Right renal pelvis (tissue), 4 donors: ENCODE measurements around the gene MYH9. TPM values are rescaled to one million over a fixed set of nuclear protein-coding genes. Genes with fewer than 3 reads are reported as not detected.

ENCODE experiments used
- DNase-seq, 4 donors: peaks; one replicate each; pipeline ENCODE4 v3.0.0-alpha.2; 2013; ENCODE audit warnings: low read depth in 4 of 4, low spot score in 3 of 4, missing footprints in 1 of 4
- polyA plus RNA-seq, 4 donors: library from polyadenylated mRNA; unstranded; fragments of 120-200 nt; gene quantifications; one replicate each; pipeline ENCODE4 v1.2.1, GENCODE V29; 2013; ENCODE audit not compliant: insufficient read length in 4 of 4

MYH9 gene
- polyA plus RNA-seq, 4 donors: 269 to 312 (median 292) TPM

- no peak for DNase-seq
Observed at GRCh38 chr22:36236388-36237319, 151.1 kb downstream of the MYH9 start.

- no peak for DNase-seq
Observed at GRCh38 chr22:36235585-36235984, 152.2 kb downstream of the MYH9 start.

GRCh38 chr22:36234919-36235318, 152.8 kb downstream of the MYH9 start:
- no peak for DNase-seq

- no peak for DNase-seq
Observed at GRCh38 chr22:36234213-36234612, 153.6 kb downstream of the MYH9 start.

GRCh38 chr22:36233796-36234195, 154.0 kb downstream of the MYH9 start:
- DNase-seq: no peak

GRCh38 chr22:36232715-36233401, 154.9 kb downstream of the MYH9 start:
- DNase-seq: no peak

Other genes with a start within 250 kb of the MYH9 start
- gene APOL3, start 227.2 kb downstream of the MYH9 start, polyA plus RNA-seq: 10 to 100 TPM; 13.3 to 17.9 (median 14.8) TPM
- 10 to 100 TPM in 1 of 4 donors, 1 to 10 TPM in 3; 6.2 to 10.5 (median 9.3) TPM for gene APOL4, start 186.2 kb downstream of the MYH9 start, polyA plus RNA-seq
- gene APOL2, start 148.4 kb downstream of the MYH9 start, polyA plus RNA-seq: 10 to 100 TPM; 22.2 to 30.6 (median 28.0) TPM
- 10 to 100 TPM; 11.0 to 15.7 (median 12.4) TPM for gene APOL1, start 134.8 kb downstream of the MYH9 start, polyA plus RNA-seq
- gene TXN2, start 93.7 kb upstream of the MYH9 start, polyA plus RNA-seq: 100 to 1,000 TPM; 123 to 133 (median 130) TPM
- 10 to 100 TPM; 23.8 to 27.4 (median 24.9) TPM for gene FOXRED2, start 119.1 kb upstream of the MYH9 start, polyA plus RNA-seq
- gene EIF3D, start 141.2 kb upstream of the MYH9 start, polyA plus RNA-seq: 100 to 1,000 TPM; 262 to 280 (median 268) TPM